Dedifferentiated amniotic fluid mesenchymal stem cell (primary cell): Measurements from ENCODE around the gene MYLK.
"Not testable (repeated sequence)": the region's sequence is repeated elsewhere in the genome, so short reads cannot be mapped to it uniquely, and the experiment has no call there.

Experiments
- DNase-seq: peaks from one replicate; pipeline ENCODE4 v3.0.0-alpha.2; 2016; ENCODE audit errors: extremely low spot score

Gene MYLK

DNA sequence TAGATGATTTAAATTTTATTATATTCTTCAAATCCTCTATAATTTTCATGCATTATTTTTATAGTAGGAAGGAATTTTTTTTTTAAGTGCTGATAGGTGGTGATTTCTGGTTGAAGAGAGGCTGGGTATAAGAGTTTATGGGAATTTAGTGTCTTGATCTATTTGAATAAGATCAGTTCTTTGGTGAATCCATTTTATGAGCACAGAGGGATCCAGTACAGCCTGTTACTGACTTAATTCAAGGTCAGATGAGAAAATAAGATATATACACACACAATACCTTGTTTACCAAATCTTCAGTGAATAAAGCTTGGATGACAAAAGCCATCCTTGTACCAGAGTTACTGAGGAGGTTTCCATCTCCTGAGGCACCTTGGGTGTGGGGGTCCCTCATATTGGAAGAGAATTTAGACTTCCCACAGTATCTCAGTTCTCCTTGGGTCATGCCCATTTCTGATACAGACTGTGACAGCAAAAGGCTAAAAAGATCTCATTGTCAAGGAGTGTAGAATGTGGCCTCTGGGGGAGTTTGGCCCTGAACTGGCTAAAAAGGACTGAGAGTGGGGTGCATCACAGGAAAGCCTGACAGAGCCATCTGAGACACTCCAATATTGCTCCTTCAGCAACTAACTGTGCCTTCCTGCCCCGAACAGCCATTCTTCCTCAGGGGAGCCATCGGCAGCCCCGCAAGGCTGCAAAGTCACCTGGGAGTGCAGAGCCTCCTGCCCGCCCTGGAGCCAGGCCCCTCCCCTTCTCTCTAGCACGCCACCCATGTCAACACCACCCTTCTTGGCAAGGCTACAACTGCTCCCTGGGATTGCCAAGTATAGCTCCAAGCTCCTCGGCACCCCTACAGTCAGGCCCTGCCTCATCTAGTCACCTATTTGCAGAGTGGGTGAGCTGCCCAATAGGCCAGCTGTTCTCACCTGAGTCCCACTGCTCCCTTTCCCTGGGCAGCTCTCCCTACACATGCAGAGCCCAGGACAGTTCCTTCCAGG lies 256.2 kb downstream of the MYLK start:
- no peak for DNase-seq

DNA sequence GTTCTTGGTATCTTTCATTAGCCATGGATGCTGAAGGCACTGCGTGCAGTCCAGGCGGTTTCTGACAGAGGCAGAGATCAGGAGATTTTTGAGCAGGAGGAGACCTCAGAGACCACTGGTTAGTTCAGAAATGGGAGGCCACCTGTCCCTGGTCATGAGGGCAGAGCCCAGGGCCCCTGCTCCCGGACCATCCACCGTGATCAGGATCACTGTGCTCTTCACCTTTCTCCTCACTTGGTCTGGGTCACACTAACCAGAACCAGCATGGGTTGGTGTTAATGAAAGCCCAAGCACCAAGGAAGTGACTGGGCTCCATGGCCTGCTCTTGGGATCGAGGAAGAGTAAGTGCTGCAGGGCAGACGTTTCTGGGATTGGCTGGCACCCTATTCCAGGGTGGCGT lies 257.3 kb downstream of the MYLK start:
- DNase-seq: no peak

DNA sequence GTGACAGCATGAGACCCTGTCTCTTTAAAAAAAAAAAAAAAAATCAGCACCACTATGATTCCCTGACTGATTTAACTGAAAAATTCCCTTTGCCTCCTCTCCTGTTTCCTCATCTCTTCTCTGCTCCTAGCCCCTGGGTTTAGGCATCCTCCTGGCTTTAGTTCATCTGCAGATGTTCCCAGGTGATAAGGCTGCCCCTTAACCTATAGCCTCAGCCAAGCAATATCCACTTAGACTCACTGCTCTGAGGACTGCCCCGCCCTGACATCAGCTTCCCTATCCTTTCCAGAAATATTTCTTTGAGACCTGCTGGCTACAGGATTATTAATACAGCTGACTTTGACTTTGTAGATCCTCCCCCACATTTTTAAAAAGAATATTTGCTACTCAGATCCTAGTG lies 259.8 kb downstream of the MYLK start:
- DNase-seq: no peak

DNA sequence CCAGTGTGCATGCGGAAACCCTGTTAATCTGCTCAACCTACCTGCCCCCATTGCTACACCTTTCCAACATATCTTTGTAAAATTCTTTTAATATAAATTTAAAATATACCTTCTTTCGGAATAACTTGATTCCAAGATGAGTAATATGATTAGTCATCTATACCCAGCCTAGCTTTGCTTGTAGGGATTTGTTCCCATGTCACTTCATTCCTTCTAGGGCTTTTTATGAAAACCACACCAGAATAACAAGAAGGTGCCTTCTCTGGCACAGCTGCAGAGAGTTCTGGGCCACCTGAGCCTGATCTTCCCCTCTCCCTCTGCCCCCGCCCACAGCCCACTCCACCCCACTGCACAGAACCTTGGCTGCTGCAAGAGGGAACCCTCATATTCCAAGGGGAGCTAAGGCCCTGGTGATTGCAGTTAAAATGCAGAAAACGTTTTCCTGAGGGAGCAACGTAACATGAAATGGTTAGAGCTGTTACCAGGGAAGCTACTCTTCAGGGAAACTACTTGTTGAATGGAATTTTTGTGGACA lies 260.7 kb downstream of the MYLK start:
- no peak for DNase-seq

DNA sequence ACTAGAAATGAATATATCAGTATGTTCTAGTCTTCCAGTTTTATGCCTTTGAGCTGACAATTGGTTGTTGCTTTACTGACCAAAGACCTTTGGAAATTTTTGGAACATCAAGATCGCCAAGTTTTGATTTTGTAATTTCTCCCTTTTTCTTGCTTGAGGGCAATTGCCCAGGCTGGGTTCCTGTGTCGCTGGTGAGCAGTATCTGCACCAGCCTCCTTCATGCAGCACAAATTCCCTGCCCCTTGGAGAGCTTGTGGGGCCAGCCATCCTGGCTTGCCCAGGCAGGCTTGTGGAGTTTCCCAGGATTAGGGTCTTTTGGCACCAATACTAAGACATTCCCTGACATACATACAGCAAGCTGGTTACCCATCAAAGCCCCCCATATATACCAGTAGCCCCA lies 261.4 kb downstream of the MYLK start:
- DNase-seq: no peak

DNA sequence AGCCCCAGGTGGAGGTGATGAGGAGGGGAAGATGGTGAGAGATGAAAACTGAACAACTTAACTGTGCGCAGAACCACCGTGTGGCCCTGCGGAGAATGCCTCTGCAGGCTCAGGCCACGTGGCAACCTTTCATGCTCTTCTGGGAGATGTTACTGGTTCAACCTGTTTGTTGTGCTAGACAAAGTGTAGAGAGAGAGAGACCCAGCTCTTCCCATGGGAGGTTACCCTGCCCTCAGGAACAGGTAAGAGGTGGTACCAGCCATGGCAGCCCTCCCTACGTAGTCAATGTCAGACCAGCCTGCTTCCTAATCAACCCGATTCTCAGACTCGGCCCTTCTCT lies 262.3 kb downstream of the MYLK start:
- no peak for DNase-seq

DNA sequence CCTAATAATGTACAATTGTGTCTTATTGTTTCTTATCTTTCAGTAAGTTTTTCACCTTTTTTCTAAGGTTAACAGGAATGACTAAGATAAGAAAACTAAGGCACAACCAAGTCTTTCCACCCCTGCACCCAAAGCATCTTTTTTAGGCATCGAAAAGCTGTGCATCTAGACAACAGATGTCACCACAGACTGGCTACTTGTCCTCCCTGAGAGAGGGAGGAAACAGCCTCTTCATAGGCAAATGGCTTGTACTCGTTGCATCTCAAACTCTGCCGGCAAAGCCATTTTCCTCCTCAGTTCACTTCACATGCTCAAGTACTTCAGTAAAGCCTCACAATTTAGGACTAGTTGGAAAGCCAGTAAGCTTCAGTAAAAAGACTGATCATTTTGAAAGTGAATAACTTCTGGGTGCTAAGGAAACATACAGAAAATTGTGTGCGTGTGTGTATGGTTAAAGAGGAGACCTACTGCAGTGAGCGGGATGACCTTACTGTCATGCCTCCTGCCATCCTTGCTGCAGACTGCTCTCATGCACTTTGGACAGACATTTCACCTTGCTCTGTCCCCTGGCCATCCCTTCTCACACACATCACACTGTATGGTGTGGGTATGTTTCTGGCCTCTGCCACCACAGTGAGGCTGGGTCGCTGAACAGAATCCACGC lies 262.8 kb downstream of the MYLK start:
- DNase-seq: no peak

DNA sequence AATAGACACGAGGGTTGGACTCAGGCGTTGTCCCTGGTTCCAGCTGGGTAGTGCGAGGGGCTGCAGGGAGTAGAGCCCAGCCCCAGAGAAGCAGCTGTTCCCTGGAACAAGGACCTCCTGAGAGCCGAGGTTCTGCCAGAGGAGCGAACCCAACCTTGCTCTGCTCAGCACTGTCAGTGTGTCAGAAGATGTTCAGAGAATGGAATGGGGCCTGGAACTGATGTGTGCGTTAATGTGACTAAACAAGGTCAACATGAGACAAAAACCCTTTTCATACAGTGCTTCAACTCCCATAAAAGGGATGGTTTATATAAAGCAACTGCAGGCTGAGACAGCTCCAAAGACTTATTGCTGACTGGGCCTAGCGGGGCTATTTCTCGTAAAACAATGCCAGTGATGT lies 263.8 kb downstream of the MYLK start:
- no peak for DNase-seq

DNA sequence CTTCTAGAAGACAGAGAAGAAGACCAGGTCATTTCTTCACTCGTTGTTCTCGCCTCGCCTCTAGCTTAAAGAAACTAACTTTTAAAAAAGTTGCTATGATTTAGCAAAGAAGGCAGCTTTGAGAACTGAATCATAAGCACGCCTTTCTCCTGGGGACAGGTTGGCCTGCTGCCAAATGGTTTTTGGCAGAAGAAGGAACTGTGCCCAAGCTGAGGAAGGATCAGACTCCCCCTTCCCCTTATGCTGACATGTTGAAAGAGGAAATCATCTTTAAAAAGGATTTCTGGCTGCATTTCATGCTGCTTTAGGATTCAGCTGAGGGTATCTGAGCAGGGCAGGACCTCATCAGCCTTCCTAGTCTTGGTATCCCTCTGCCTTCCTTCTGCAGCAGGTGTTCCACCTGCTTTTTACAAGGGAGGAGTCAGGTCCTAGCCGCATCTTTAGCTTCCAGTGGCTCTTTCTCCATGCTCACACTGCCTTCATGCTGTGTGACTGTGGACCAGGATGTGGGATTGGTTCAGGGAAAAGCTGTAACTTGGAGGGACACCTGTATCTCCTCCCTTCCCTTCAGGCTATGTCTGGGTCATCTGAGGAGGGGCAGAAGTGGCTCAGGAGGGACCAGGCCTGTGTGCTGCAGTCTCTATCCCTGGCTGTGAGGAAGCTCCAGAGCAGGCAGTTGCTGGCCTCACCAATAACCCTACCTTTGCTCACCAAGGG lies 265.2 kb downstream of the MYLK start:
- peak; percentile 59 for DNase-seq

DNA sequence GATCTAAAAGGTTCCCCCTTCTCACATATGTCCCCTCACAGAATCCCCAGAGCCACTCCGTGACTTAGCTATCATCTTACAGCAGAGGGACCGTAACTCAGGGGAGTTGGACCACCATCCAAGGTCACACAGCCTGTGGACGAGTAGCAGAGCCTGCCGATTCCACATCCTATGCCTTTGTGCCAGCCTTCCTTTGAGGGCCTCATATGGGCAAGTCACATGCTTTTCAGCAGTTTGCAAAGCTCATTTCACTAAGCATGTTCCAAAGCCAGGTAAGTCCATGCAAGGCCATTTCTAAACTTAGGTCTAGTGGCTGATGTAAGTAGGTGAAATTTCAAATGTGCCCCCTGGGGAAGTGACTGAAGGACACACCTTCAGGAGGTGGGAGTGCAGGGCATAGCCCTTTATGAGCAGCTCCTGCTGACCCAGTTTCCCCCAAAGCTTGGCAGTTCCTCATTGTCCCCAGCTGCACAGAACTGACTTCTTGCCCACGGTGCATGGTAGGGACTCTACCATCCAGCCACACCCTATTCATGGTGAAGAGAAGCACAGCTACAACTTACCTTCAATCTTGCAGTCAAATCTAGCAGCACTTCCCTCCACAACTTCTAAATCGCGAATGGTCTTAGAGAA lies 265.9 kb downstream of the MYLK start:
- DNase-seq: no peak

DNA sequence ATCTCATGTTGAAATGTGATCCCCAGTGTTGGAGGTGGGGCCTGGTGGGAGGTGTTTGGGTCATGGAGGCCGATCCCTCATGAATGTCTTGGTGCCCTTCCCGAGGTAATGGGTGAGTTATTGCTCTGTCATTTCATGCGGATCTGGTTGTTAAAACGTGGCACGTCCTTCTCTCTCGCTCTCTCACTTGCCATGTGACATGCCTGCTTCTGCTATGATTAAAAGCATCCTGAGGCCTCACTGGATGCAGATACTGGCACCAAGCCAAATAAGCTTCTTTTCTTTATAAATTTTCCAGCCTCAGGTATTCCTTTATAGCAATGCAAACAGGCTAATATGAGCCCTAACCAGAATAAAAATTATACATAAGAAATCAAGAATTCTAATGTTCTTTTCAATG lies 267.5 kb downstream of the MYLK start:
- no peak for DNase-seq

DNA sequence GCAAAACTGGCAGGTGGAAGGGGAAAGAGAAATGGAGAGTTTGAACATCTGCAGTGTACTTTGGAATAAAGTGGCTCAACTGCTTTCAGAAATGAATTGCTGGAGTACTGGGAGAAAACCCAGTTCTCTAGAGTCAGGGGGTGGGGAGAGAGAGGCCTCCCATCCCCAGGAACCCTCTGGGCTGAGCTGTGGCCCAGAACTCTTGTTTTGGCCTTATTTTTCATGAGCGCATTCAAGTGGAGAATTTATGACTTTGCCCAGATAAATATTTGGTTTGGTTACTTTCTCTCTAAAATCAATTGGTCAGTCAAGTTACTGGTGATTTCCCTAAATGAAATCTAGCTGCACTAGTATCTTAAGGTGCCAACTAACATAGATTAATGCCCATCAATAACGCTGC lies 270.6 kb downstream of the MYLK start:
- no peak for DNase-seq

DNA sequence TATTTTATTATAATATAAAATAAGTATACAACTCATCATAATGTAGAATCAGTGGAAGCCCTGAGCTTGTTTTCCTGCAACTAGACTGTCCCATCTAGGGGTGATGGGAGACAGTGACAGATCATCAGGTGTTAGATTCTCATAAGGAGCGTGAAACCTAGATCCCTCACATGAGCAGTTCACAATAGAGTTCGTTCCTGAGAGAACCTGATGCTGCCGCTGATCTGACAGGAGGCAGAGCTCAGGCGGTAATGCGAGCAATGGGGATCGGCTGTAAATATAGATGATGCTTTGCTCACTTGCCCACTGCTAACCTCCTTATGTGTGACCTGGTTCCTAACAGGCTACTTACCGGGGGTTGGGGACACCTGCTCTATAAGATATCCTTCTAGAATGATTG lies 272.5 kb downstream of the MYLK start:
- DNase-seq: not testable (repeated sequence)

DNA sequence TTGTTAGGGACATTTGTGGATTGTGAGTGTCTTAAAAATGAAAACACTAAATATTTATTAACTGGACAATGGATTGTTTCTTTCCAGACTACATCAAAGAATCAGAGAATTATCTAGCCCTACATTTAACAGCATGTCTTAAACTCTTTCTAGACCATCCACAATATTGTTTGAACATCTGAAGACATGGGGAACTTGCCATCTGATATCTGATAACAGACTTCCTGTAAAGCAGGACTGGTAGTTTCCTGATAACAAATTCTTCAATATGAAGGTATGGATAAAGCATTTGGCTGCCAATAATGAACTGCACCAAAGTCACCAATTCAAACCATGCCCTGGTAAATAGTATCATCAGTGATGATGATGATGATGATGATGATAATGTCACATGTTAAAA lies 273.1 kb downstream of the MYLK start:
- DNase-seq: no peak

DNA sequence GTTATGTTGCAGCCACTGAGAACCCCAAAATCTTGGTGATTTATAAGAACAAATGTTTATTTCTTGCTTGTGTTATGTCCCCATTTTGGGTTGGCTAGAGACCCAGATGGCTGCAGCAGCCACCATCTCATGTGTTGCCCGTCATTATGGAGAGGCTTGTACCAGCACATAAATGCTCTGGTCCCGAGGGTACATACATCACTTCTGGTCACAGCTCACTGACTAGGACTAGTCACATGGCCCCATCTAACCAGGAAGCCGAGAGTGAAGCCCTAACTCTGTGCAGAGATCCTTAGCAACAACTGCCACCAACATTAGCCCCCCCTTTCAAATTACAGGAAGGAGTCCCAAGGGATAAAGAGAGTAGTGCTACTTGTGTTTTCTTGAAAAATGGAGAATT lies 273.8 kb downstream of the MYLK start:
- no peak for DNase-seq

DNA sequence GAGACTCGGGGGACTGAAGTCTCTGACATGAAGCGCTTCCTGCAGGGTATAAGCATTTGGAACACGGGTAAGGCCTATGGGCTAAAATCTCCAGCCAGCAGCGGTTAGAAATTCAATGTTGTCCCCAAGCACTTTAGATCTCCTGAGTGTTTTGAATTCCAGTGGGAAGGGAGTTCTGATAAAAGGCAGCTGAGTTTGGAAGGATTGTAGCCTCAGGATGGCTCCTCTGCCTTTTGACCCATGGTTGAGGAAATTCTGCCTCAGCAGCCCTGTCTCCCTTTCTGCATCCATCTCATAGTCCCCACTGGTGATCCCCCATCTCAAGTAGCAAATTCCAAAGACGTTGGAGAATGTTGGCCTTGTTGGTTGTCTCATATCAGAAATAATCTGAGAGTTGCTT lies 275.1 kb downstream of the MYLK start:
- DNase-seq: no peak

DNA sequence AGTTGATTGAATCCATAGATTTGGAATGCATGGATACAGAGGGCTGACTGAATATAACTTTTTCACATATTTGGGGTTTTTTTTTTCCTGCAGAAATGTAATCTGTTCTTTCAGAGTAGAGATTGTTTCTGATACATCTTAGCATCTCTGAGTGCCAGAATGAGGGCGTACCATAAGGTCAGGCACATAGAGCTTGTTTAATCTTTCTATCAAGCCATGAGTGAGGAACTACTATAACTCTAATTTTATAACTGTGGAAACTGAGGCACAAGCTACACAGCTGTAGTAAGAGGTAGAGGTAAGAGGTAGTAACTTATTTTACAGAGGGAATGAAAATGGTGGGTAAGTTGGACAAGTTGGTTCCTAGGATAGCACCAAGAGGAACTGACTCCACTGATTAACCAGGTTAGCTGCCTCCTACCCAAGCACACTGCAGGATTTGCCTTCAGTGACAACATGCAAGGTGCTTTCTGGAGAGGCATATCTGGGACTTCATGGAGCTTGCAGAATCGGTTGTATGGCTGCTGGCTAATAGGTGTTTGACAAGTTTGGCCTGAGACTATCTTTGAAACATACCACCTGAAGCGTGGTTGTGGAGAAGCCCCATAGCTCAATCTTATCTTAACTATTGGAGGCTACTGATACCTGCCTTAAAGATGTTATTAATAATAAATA lies 275.7 kb downstream of the MYLK start:
- no peak for DNase-seq

DNA sequence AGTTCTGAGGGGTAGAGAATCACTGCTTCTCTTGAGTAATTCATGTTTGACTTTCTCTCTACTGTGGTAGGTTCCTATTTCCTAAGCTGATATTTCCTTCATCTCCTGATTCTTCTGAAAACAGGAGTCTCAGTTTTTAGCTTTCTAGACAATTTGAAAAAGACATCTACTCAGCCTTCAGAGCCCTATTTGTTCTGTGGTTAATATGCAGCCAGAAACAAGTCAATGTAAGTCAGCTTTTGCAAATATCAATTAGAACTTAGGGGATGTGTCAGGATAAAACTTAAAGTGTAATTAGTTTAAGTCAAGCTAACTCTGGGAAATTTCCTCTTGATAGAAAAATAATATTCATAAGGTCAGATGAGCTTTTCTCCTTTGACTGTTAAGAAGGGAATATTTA lies 277.6 kb downstream of the MYLK start:
- DNase-seq: no peak

DNA sequence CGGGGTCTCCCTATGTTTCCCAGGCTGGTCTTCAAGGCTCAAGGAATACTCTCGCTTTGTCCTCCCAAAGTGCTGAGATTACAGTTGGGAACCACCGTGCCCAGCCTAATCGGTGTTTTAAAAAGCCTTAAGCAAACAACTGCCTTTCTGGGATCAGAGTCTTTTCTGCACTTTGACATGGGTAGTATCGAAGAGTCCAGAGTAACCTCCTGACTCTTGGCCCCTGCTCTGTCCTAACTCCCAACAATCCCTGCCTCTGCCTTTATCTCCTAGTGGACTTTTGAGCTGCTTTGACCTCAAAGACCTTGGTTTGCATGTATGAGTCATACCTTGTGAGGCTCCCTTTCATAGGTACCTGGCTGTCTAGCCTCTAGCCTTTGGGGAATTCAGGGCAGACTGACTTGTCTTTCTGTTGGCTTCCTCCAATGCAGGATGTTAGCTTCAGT lies 278.3 kb downstream of the MYLK start:
- no peak for DNase-seq

DNA sequence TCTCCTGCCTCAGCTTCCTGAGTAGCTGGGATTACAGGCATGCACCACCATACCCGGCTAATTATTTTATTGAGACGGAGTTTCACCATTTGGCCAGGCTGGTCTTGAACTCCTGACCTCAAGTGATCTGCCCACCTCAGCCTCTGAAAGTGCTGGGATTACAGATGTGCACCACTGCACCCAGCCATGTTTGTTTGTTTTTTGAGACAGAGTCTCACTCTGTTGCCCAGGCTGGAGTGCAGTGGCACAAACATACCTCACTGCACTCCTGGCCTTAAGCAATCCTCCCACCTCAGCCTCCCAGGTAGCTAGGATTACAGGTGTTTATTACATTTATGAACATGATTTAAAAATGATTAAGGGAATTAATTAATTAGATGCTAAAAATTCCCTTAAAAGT lies 281.0 kb downstream of the MYLK start:
- not testable (repeated sequence) for DNase-seq

DNA sequence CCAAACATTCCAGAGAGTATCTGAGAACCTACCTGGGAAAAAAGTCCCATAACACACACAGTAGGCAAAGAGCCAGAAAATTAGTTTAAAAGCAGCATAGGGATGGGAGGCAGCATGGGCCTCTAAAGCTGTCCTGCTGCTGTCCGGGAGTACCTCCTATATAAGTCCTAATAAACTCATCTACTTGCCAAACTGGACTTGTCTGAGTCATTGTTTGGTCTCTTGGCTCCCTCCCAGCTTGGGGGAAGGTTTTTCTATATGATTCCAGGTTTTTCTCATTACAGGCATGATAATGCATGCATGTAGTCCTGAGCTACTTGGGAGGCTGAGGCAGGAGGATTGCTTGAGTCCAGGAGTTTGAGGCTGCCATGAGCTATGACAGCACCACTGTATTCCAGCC lies 281.8 kb downstream of the MYLK start:
- DNase-seq: no peak
